T follicular helper cell (primary cell): ENCODE data around the gene SH3BP5.
"Not testable (repeated sequence)": the region's sequence is repeated elsewhere in the genome, so short reads cannot be mapped to it uniquely, and the experiment has no call there.

Experiments
- DNase-seq: peaks from one replicate; pipeline ENCODE4 v3.0.0-alpha.2; 2020; ENCODE audit warnings: low read depth
- total RNA-seq, 2 experiments: gene quantifications; one replicate each; lab custom pipeline; 2026; lab: John Stamatoyannopoulos, UW

Gene SH3BP5, protein sequence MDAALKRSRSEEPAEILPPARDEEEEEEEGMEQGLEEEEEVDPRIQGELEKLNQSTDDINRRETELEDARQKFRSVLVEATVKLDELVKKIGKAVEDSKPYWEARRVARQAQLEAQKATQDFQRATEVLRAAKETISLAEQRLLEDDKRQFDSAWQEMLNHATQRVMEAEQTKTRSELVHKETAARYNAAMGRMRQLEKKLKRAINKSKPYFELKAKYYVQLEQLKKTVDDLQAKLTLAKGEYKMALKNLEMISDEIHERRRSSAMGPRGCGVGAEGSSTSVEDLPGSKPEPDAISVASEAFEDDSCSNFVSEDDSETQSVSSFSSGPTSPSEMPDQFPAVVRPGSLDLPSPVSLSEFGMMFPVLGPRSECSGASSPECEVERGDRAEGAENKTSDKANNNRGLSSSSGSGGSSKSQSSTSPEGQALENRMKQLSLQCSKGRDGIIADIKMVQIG
- 31.1 to 48.8 reads per million in 2 experiments for total RNA-seq

DNA sequence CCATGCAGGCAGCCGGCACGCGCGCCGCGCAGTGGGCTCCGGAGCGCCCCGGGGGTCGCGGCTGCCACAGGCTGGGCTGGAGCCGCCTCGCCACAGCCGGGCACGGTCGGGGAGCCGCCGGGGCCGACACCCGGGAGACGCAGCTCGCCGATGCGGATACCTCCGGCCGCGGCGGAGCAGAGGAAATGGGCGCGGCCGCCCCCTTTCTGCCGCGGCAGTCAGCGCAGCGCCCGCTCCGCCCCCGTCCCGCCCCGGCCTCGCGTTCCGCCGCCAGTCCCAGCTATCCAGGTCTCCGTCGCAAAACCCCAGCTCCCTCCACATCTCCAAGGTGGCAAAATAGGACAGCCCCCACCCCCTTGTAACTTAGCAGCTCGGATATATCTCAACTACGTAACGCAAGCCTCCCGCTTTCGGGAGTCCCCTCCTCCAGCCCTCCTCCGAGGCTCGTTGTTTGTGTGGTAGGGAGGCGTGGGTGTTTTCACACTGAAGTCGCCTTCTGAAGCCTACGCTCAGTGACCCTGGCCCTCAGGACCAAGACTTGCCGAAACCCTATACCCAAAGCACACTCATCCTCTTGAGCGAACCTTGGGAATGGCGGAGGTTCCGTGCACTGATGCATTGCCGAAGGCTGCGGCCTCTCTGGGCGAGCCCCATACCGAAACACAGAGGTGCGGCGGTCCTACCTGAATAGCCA, at the start of gene SH3BP5:
TSS of gene SH3BP5 (minus strand) at position 182 of the 694 bp plus-strand sequence. CDS start at position 4, 178 bp downstream.
- peak; percentile 58 for DNase-seq

- DNase-seq, result no peak
Observed at GRCh38 chr3:15380980-15381890, 48.8 kb upstream of the SH3BP5 start.

DNA sequence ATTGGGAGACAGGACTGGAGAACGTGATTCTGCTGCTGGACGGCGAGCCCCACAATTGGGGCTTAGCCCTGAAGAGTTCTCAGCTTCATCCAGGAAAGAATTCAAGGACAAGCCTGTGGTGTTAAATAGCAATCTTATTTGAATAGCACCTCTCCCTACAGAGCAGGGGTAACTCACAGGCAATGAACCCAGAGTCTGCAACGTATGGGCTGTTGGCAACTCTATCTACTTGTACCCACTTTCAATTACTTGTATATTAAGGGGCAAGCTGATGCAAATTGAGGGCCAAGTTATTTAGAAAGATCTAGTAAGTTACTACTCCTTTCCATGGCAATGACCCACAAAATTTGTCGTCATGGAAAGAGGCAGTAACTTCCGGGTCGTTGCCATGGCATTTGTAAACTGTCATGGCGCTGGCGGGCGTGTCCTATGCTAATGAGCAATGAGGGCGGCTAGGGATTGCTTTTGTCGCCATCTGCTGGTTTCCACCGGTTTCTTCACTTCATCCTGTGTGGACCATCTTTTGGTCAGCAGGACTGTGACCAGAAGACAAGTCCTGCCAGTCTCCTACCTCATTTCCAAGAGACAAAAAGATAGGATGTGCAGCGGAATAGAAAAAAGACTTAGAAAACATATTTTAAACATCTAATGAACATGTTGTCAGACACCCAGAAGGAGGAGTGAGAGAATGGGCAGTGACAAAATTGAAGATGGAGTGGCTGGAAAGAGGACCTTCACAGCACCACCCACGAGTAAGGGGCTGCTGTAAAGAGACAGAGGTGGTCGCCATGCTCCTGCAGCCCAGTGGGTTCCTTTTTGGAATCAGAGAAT, 45.8 kb upstream of the SH3BP5 start:
- DNase-seq, result peak; percentile 94

GRCh38 chr3:15375461-15376000, 43.1 kb upstream of the SH3BP5 start:
- DNase-seq, result no peak

GRCh38 chr3:15372918-15373317, 40.5 kb upstream of the SH3BP5 start:
- no peak for DNase-seq

DNA sequence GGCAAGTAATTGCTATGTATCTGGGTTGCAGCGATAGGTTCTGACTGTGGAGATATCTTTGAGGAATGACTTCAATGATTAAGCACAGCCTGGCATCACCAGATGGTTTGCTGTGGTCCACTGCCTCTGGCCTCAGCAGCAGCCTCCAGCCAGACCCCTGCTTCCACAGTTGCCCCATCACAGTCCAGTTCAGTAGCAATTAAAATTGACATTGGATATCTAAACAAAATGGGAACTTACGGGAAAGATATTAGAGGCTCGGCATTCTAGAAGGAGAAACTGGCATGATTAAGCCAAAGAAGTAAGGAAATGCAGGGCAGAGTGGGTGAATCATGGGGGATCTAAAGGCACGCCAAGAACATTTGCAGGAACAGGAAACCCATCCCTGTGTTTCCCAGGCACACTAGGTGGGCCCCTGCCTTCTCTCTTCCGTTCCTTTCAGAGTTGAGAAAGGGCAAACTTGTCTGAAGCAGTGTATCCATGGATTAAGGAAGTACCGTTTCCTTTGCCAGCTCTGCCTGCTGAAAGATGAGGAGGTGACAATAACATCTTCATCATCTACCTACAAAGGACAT, 36.3 kb upstream of the SH3BP5 start:
- no peak for DNase-seq

DNA sequence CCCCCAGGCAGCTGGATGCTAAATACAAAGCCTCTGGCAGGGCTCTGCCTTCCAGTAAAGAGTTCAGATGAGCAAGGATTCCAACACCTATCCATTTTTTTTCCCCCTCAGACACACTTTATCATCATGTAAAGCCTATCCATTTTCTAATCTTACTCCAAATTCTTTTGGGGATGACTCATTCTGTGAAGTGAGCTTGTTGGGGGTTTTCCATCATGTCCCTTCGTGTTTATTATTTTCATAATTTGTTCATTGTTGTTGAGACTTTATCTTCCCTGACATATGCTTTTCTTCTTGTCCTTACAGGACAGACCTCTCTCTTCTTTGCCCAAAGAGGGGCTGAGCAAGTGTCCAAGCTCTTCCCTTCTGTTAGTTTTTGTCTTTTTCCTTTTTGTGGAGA, 34.7 kb upstream of the SH3BP5 start:
- DNase-seq, result no peak

DNA sequence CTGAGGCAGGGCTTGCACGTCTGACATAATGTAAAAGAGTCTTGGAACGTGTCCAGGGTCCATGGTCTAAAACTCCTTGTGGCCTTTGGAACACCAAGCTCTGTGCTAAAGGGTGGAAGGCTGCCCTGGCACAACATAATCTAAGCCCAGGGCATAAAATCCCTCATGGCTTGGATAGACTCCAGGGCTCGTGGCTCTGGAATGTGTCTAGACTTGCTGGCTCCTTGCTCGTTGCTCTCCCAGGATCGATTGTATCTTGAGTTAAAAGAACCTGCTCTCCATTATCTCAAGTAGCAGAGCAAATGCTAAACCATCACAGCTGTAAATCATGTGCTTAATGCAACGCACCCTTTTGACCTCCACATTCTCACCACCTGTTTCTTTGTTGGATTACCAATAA, 31.7 kb upstream of the SH3BP5 start:
- DNase-seq, result not testable (repeated sequence)

GRCh38 chr3:15361494-15362214, 29.3 kb upstream of the SH3BP5 start:
- DNase-seq, result no peak

GRCh38 chr3:15360788-15361493, 28.6 kb upstream of the SH3BP5 start:
- DNase-seq, result no peak

GRCh38 chr3:15359677-15360397, 27.5 kb upstream of the SH3BP5 start:
- DNase-seq, result no peak

- not testable (repeated sequence) for DNase-seq
Observed at GRCh38 chr3:15356651-15357061, 24.3 kb upstream of the SH3BP5 start.

GRCh38 chr3:15356176-15356575, 23.8 kb upstream of the SH3BP5 start:
- no peak for DNase-seq

- DNase-seq, result no peak
Observed at GRCh38 chr3:15355086-15355485, 22.7 kb upstream of the SH3BP5 start.

DNA sequence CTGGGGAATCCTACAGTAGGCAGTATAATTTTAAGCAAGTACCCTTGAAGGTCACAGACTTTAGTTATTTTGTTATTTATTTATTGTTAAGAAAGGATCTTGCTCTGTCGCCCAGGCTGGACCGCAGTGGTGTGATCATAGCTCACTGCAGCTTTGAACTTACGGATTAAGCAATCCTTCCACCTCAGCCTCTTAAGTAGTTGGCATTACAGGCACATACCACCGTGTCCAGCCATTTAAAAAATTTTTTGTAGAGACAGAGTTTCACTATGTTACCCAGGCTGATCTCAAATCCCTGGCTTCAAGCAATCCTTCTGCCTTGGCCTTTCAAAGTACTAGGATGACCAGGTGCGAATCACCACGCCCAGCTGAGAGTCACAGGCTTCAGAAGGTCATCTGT, 22.1 kb upstream of the SH3BP5 start:
- no peak for DNase-seq

DNA sequence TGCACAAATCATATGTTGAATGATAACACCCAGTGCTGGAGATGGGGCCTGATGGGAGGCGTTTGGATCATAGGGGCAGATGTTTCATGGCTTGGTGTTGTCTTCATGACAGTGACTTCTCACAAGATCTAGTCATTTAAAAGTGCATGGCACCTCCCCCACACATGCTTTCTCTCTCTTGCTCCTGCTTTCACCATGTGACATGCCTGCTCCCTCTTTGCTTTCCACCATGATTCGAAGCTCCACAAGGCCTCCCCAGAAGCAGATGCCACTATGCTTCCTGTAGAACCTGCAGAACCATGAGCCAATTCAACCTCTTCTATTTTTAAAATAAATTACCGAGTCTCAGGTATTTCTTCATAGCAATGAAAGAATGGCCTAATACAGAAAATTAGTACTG, 17.8 kb upstream of the SH3BP5 start:
- DNase-seq, result no peak

DNA sequence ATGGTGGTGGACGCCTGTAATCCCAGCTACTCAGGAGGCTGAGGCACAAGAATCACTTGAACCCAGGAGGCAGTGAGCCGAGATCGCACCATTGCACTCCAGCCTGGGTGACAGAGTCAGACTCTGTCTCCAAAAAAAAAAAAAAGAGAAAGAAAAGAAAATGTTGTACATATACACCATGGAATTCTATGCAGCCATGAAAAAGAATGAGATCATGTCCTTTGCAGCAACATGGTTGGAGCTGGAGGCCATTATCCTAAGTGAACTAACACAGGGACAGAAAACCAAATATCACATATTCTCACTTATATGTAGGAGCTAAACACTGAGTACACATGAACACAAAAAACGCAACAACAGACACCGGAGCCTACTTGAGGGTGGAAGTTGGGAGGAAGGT, 17.1 kb upstream of the SH3BP5 start:
- DNase-seq, result not testable (repeated sequence)

DNA sequence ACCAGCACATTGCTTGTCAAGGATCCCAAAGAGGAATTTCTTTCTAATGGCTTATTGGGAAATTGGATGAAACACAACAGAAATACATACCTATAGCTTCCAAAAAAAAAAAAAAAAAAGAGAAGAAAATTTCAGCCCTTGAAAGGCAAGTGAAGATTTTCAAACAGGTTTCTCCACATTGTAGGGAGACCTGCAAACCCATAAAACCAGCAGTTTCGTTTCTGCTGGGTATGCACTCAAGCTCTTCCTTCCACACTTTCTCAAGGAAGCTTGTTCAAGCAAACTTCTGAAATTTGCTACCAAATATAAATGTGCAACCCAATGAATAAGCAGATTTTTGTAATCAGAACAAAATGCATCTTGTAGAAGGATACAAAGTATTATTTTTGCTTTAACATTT, 15.9 kb upstream of the SH3BP5 start:
- no peak for DNase-seq

GRCh38 chr3:15347737-15348110, 15.3 kb upstream of the SH3BP5 start:
- DNase-seq, result no peak
